SK-N-SH treated with all-trans-retinoic acid at 6 μM for 48 hours (cell line): ENCODE results near the gene SSX2IP.

Experiments used
- ATAC-seq: fragments of 200-7000 bp; cut with Tn5 transposase; 3 replicates; pipeline ENCODE4 v1.9.1; 2020; ENCODE audit warnings: mild to moderate bottlenecking, moderate library complexity
- ARNTL ChIP-seq: fragments of 450-650 bp; formaldehyde crosslinking; IDR thresholded peaks from 2 replicates; pipeline ENCODE4 v1.5.0; 2020; ENCODE audit warnings: low read depth, mild to moderate bottlenecking, moderate library complexity, borderline replicate concordance
- BACH2 ChIP-seq: fragments of 250-450 bp; sonication (Bioruptor Pico); IDR thresholded peaks from 2 replicates; pipeline ENCODE4 v1.9.0; 2021; ENCODE audit warnings: mild to moderate bottlenecking, borderline replicate concordance
- CREB5 ChIP-seq: fragments of 250-450 bp; sonication (Bioruptor Pico); IDR thresholded peaks from 2 replicates; pipeline ENCODE4 v1.5.1; 2020; ENCODE audit warnings: low read depth, mild to moderate bottlenecking, moderate library complexity
- CSDC2 ChIP-seq: fragments of 250-450 bp; sonication (Bioruptor Pico); IDR thresholded peaks from 2 replicates; pipeline ENCODE4 v1.5.0; 2020; ENCODE audit warnings: mild to moderate bottlenecking, moderate library complexity
- CSRNP3 ChIP-seq: fragments of 250-450 bp; sonication (Bioruptor Pico); IDR thresholded peaks from 2 replicates; pipeline ENCODE4 v1.5.1; 2021; ENCODE audit warnings: mild to moderate bottlenecking, moderate library complexity
- GLIS3 ChIP-seq: fragments of 250-450 bp; sonication (Bioruptor Pico); IDR thresholded peaks from 2 replicates; pipeline ENCODE4 v1.5.0; 2020; ENCODE audit warnings: mild to moderate bottlenecking, moderate library complexity
- ISL1 ChIP-seq: fragments of 250-450 bp; sonication (Bioruptor Pico); IDR thresholded peaks from 2 replicates; pipeline ENCODE4 v2.1.2; 2022; ENCODE audit warnings: mild to moderate bottlenecking, moderate library complexity
- OSR1 ChIP-seq: fragments of 250-450 bp; sonication (Bioruptor Pico); IDR thresholded peaks from 2 replicates; pipeline ENCODE4 v1.8.0; 2022; ENCODE audit warnings: moderate library complexity, mild to moderate bottlenecking, inconsistent platforms
- PATZ1 ChIP-seq: fragments of 250-450 bp; sonication (Bioruptor Pico); IDR thresholded peaks from 2 replicates; pipeline ENCODE4 v1.8.0; 2020; ENCODE audit warnings: mild to moderate bottlenecking, moderate library complexity, borderline replicate concordance
- SNAI2 ChIP-seq: fragments of 250-450 bp; sonication (Bioruptor Pico); IDR thresholded peaks from 2 replicates; pipeline ENCODE4 v1.5.0; 2020; ENCODE audit warnings: mild to moderate bottlenecking, moderate library complexity
- TCF4 ChIP-seq: fragments of 250-450 bp; sonication (Bioruptor Pico); IDR thresholded peaks from 2 replicates; pipeline ENCODE4 v1.8.0; 2021; ENCODE audit warnings: mild to moderate bottlenecking, moderate library complexity, borderline replicate concordance
- TOX ChIP-seq: fragments of 250-450 bp; sonication (Bioruptor Pico); IDR thresholded peaks from 2 replicates; pipeline ENCODE4 v1.8.0; 2021; ENCODE audit warnings: mild to moderate bottlenecking, moderate library complexity, borderline replicate concordance
- TSHZ2 ChIP-seq: fragments of 250-450 bp; sonication (Bioruptor Pico); IDR thresholded peaks from 2 replicates; pipeline ENCODE4 v1.5.0; 2020; ENCODE audit warnings: mild to moderate bottlenecking, moderate library complexity
- ZC3H10 ChIP-seq: fragments of 250-450 bp; sonication (Bioruptor Pico); IDR thresholded peaks from 2 replicates; pipeline ENCODE4 v1.5.1; 2021; ENCODE audit warnings: mild to moderate bottlenecking, moderate library complexity
- ZNF565 ChIP-seq: fragments of 450-650 bp; formaldehyde crosslinking; conservative IDR thresholded peaks from 2 replicates; pipeline ENCODE4 v1.5.0; 2020; ENCODE audit warnings: low read depth, mild to moderate bottlenecking, moderate library complexity
- ZNF70 ChIP-seq: fragments of 450-650 bp; formaldehyde crosslinking; IDR thresholded peaks from 2 replicates; pipeline ENCODE4 v1.5.0; 2020; ENCODE audit warnings: mild to moderate bottlenecking, moderate library complexity

The SSX2IP gene

GRCh38 chr1:84737590-84737989 lies 47.3 kb upstream of the SSX2IP start (continued):
- TF ChIP-seq TSHZ2: no peak

GRCh38 chr1:84736944-84737343 lies 46.7 kb upstream of the SSX2IP start:
- ATAC-seq: no peak
- no peak for TF ChIP-seq OSR1 (CRISPR knock-in tag)
- no peak for TF ChIP-seq CREB5 (CRISPR knock-in tag)
- TF ChIP-seq ARNTL: no peak
- TF ChIP-seq PATZ1: no peak
- TF ChIP-seq TCF4: no peak
- no peak for TF ChIP-seq ZC3H10 (CRISPR knock-in tag)
- TF ChIP-seq SNAI2 (CRISPR knock-in tag): no peak
- TF ChIP-seq CSRNP3 (CRISPR knock-in tag): no peak
- TF ChIP-seq ZNF565 (CRISPR knock-in tag): no peak
- TF ChIP-seq TOX: no peak
- no peak for TF ChIP-seq ZNF70
- TF ChIP-seq CSDC2 (CRISPR knock-in tag): no peak
- TF ChIP-seq GLIS3 (CRISPR knock-in tag): no peak

- no peak for ATAC-seq
- TF ChIP-seq BACH2 (CRISPR knock-in tag): no peak
- TF ChIP-seq CREB5 (CRISPR knock-in tag): no peak
- TF ChIP-seq TOX: no peak
- TF ChIP-seq TSHZ2: no peak
- TF ChIP-seq, all 23 proteins: peak for 0
Measured at GRCh38 chr1:84736445-84736844, 46.2 kb upstream of the SSX2IP start.

GRCh38 chr1:84735483-84735882 lies 45.2 kb upstream of the SSX2IP start:
- ATAC-seq: peak; percentile 86
- TF ChIP-seq TOX: no peak
- TF ChIP-seq GLIS3 (CRISPR knock-in tag): 0 out of 2 replicates have a peak, but pooled peaks have one; percentile 14
- peak; percentile 73 for TF ChIP-seq ISL1
